SK-N-MC (cell line): ENCODE measurements around the gene NDUFA8.

ENCODE experiments used
- EZH2 ChIP-seq: fragments of 200-600 bp; sonication (generic); IDR thresholded peaks from one replicate; pipeline ENCODE4 v1.6.1; 2017; ENCODE audit warnings: antibody characterized with exemption
- FOXP2 ChIP-seq: optimal IDR thresholded peaks from 2 replicates; pipeline ENCODE3; 2011; ENCODE audit warnings: mild to moderate bottlenecking, moderate library complexity; ENCODE audit not compliant: insufficient read depth; ENCODE audit errors: extremely low read length, control extremely low read depth
- POLR2AphosphoS5 ChIP-seq: IDR thresholded peaks from 2 replicates; pipeline ENCODE4 v1.6.1; 2012; ENCODE audit warnings: mild to moderate bottlenecking, low read depth, low read length, borderline replicate concordance

DNA sequence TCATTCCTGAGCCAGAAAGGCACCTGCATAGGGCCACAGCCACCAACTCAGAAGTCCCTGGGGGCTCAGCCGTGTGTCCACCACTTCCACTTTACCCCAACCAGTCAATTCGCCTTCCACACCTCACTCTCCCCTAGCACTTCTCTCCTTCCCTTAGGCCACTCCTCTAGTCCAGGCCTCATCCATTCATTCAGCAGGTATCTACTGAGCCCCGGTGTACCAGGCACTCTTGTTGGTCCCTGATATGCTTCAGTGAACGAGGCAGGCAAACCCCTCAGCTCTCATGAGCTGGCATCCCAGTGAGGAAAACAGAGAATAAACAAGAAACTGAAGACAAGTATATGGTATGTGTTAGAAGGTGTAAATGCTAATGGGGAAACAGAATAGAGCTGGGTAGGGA is 28.7 kb downstream of the NDUFA8 start:
- no peak for TF ChIP-seq POLR2AphosphoS5
- no peak for TF ChIP-seq EZH2
- TF ChIP-seq FOXP2: no peak
